CD4-positive, alpha-beta T cell treated with Interleukin-17A for 1 hour (primary cell): ENCODE results near the gene GPX2.
"Not testable (repeated sequence)": the region's sequence is repeated elsewhere in the genome, so short reads cannot be mapped to it uniquely, and the experiment has no call there.

Experiments
- DNase-seq: peaks from one replicate; pipeline ENCODE4 v3.0.0-alpha.2; 2020

Gene GPX2

GRCh38 chr14:64938972-64939816, 3.4 kb downstream of the GPX2 start:
- no peak for DNase-seq

- DNase-seq, result no peak
These were observed 4.7 kb downstream of the GPX2 start for GRCh38 chr14:64937821-64938193.

GRCh38 chr14:64937171-64937820, 5.2 kb downstream of the GPX2 start:
- DNase-seq, result no peak

- DNase-seq, result no peak
These were observed 7.0 kb downstream of the GPX2 start for GRCh38 chr14:64935508-64935907.

GRCh38 chr14:64934338-64934929, 8.1 kb downstream of the GPX2 start:
- DNase-seq, result no peak

- no peak for DNase-seq
These were observed 10.3 kb downstream of the GPX2 start for GRCh38 chr14:64932231-64932630.

GRCh38 chr14:64931123-64931522, 11.4 kb downstream of the GPX2 start:
- DNase-seq, result no peak

- no peak for DNase-seq
These were observed 12.3 kb downstream of the GPX2 start for GRCh38 chr14:64930085-64930843.

GRCh38 chr14:64929014-64929359, 13.6 kb downstream of the GPX2 start:
- no peak for DNase-seq

- DNase-seq, result peak; percentile 46
These were observed 14.1 kb downstream of the GPX2 start for GRCh38 chr14:64928239-64929013.

GRCh38 chr14:64927031-64927430, 15.5 kb downstream of the GPX2 start:
- no peak for DNase-seq

- no peak for DNase-seq
These were observed 16.0 kb downstream of the GPX2 start for GRCh38 chr14:64926398-64926995.

GRCh38 chr14:64923015-64923414, 19.5 kb downstream of the GPX2 start:
- no peak for DNase-seq

GRCh38 chr14:64920465-64920864, 22.1 kb downstream of the GPX2 start:
- no peak for DNase-seq

GRCh38 chr14:64919618-64920017, 22.9 kb downstream of the GPX2 start:
- no peak for DNase-seq

GRCh38 chr14:64919215-64919614, 23.3 kb downstream of the GPX2 start:
- DNase-seq, result no peak

- DNase-seq, result no peak
These were observed 24.3 kb downstream of the GPX2 start for GRCh38 chr14:64918216-64918615.

GRCh38 chr14:64915797-64916196, 26.7 kb downstream of the GPX2 start:
- DNase-seq, result no peak

GRCh38 chr14:64915029-64915424, 27.5 kb downstream of the GPX2 start:
- DNase-seq, result no peak

- peak; percentile 99 for DNase-seq
These were observed 28.1 kb downstream of the GPX2 start, which contains the start of gene CHURC1 for GRCh38 chr14:64914237-64915028. CHURC1 (plus strand) TSS chr14:64914455; CDS start chr14:64914496, 41 bp downstream.

- DNase-seq, result not testable (repeated sequence)
These were observed 29.1 kb downstream of the GPX2 start for GRCh38 chr14:64913477-64913876.
